Stimulated activated CD4-positive, alpha-beta T cell treated with anti-CD3 and anti-CD28 coated beads, Interleukin-2, amount 100 ng/mL, for 24 hours (primary cell): Measurements from ENCODE around the gene ESAM.
A peak's percentile ranks its signal among the peaks of the same experiment; 100 is the strongest.

Experiments used
- DNase-seq, 2 donors: peaks; one replicate each; pipeline ENCODE4 v3.0.0-alpha.2; 2020

The ESAM gene

DNA sequence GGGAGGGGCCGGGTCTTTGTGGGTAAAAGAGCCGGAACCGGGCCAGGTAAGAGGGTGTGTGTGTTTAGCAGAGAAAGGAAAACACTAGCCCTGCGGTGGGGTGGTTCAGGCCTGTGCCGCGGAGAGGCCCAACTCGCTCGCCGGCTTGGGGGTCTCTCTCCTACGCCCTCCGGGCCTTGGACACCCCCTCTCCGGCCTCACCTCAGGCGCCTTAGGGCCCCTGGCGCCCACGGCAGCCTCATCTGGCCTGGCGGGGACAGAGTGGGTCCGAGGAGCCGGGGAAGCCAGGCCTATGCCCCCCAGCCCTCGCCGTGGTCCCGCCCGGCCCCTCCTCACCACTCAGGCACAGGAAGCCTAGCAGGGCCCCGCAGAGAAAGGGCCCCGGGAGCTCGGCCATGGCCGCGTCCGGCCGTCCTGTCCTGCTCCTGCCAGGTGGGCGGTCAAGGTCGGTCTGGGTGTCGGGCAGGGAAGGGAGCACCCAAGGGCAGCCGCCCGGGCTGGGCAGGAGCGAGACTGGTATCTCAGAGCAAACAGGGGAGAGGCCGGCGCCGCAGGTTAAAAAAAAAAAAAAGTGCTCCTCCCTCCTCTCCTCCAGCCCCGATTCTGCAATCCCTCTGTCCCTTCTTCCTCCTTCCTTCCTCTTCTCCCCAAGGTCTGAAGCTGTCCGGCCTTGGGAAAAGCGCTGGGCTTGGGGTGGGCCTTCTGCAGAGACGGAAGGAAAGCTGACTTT, 10.2 kb downstream of the ESAM start, which contains the start of gene VSIG2:
TSS of gene VSIG2 (minus strand) at position 515 of the 730 bp plus-strand sequence. CDS start at position 397, 118 bp downstream.
- DNase-seq, result no peak

DNA sequence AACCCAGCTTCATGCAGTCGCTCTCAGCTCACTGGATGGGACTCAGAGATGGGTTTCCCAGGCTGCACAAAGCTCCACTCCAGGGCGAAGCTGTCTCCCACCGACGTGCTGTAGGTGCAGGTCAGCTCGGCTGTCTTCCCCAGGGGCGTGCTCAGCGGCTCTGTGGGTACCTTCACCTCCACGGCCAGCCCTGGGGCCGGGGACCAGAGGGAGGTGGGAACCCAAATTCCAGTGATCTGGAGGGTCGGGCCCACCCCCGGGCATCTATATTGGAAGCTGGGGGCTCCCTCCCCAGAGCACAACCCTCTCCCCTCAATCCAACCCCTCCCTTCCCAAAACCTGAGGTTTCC, 10.7 kb downstream of the ESAM start:
- no peak for DNase-seq

GRCh38 chr11:124749912-124750311, 12.2 kb downstream of the ESAM start:
- DNase-seq, result no peak

GRCh38 chr11:124748481-124749343, 13.4 kb downstream of the ESAM start:
- DNase-seq, result no peak

DNA sequence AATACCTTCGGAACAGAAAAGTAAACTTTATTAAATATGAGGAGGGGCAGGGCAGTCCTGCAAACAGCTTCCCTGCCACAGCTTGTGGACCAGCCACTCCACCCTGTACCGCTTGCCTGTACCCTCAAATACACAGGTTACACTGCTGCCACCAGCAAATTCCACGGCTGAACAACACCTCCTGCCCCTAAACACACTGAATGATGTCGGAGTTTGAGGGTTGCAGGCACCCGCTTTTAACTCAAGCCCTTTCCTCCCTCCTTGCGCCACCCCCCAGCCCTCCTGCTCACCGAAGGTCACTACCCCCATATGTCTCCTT, 14.0 kb downstream of the ESAM start:
- no peak for DNase-seq

GRCh38 chr11:124747406-124748099, 14.5 kb downstream of the ESAM start:
- DNase-seq, result no peak

DNA sequence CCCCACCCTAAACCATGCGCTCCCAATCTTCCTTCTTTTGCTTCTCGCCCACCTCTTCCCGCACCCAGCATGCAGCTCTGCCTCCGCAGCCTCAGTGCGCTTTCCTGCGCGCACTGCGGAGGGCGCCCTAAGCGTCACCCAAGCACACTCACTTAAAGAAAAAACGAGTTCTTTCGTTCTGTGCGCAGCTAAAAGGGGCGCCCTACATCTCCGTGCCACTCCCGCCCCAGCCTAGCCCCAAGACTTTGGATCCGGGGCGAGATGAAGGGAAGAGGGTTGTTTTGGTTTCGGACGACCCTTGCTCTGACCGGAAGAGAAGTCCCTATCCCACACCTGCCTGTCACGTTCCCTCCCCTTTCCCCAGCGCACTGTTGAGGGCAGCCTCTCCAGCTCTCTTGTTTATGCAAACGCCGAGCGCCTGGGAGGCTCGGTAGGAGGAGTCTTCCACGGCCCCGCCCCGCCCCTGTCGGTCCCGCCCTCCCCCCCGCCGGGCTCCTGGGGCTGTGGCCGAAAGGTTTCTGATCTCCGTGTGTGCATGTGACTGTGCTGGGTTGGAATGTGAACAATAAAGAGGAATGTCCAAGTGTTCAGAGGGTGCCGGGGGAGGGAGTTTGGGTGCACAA, 15.4 kb downstream of the ESAM start:
- DNase-seq, result peak; percentile 79 to 81

GRCh38 chr11:124745835-124746620, 16.1 kb downstream of the ESAM start:
- DNase-seq, result peak; percentile 45 to 59

GRCh38 chr11:124745270-124745834, 16.7 kb downstream of the ESAM start:
- no peak for DNase-seq

DNA sequence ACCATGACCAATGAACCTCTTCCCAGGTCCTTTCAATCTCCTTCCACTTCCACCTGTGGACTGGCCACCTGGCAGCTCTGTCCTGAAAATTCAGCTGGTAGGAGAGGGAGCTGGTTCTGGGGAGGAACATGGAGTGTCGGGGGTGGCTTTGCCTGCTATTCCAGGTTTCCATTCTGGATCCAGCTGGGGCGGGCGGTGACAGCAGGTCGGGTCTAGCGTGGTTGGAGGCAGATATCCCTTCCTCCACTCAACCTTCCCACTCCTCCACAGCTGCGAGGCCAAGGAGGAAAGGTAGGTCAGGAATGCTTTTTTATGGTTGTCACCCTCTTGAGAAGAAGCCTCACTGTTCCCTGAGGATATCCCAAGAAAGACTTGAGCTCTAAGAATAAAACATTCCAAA, 19.0 kb downstream of the ESAM start:
- DNase-seq, result no peak

- DNase-seq, result no peak
Measured at GRCh38 chr11:124742555-124742954, 19.5 kb downstream of the ESAM start.

- DNase-seq, result peak; percentile 62 to 73
Measured at GRCh38 chr11:124740277-124740882, 21.7 kb downstream of the ESAM start.

- DNase-seq, result peak; percentile 83 to 89
Measured at GRCh38 chr11:124739479-124740276, 22.4 kb downstream of the ESAM start, which contains the start of gene NRGN. Gene NRGN (plus strand): TSS chr11:124739942. CDS start chr11:124740085, 143 bp downstream.

DNA sequence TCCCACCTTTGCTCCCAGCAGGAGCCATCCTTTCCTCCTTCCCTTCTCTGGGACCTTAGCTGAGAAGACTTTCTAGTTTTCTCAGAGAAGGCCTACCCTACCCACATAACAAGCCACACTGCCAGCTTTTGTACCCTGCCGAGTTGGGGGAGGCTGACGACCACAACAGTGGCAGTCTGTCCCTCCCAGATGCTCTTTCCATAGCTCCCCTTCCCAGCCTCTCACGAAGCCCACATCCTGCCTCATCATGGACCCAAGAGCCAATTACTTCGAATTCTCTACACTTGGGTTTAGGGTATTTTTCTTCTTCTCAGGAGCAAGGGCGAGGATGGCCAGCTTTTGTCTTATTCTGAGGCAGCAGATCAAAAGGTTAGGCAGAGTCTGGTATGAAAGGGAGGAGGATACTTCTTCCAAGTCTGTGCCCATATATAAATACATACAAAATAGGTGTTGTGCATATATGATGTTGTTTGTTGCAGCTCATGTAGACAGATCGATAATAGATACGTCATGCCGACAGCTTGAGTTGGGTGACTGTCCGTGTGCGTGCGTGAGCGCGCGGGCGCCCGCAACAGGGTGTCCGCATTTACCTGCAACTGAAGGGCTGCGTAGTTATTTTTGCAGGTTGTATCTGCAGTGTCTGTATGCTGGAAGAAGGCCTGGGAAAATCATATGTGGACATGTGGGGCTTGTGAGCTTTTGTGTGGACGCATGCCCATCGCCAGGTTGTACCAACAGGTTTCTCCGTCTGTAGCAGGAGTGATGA, 23.2 kb downstream of the ESAM start:
- DNase-seq, result no peak

GRCh38 chr11:124737638-124738305, 24.3 kb downstream of the ESAM start:
- DNase-seq, result no peak

GRCh38 chr11:124736736-124737135, 25.4 kb downstream of the ESAM start:
- no peak for DNase-seq

DNA sequence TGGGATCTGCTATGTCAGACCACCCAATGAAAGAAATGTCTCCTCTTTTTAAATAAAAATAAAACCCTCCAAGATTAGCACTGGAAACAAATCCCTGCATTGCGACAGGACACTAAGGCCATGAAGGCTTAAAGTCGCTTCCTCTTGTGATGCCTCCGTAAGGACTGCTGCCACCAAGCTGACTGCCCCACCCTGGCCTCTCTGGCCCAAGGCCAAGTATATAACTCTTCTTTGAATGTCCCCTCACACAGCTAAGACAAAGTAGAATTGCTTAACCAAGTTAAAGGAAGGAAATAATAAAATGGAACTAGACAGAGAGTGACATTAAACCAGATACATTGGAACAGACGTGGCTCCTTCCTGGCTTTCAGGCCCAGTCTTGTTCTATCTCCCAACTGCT, 29.9 kb downstream of the ESAM start:
- no peak for DNase-seq

DNA sequence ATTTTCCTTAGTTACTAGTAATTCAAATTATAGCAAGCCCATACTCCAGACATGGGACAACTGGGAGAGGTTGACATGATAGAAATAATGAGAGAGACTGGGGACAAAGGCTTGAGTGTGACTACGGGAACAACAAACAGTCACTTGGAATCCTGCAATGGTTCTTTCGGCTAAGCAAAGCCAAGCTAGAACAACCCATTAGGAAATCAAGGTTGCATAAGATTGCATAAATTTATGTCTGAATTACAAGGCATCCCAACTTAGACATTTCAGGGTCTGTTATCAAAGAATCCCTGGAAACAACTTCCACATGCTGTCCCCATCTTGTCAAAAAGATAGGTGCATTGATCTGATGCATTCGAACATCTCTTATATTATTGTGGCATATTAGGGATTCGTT, 32.5 kb downstream of the ESAM start:
- DNase-seq, result no peak

DNA sequence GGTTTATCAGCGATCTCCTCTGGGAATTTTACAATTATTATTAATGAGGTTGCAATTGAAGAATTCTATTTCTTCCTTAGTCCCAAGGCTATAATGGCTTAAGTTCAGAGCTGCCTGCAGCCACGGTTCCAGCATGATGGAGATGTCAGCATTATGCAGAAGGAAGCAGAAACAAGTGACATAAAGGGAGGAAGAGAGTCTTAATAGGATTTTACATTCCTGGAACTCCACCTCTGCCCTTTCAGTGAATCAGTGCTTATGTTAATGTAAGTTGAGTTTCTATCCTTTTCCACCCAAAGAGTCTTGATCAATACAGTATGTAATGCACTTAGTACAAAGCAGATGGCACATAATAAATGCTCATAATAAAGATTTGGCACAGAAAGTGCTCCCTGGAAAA, 34.0 kb downstream of the ESAM start:
- no peak for DNase-seq
